ENCODE data around the gene HACD3.
"Not testable (repeated sequence)": the region's sequence is repeated elsewhere in the genome, so short reads cannot be mapped to it uniquely, and the experiment has no call there.

Gene HACD3

GRCh38 chr15:65524226-65524625, 6.0 kb upstream of the HACD3 start:
- Histone ChIP-seq H3K36me3 (ENCODE audit: control insufficient read depth, insufficient read depth, low read length) (no peaks in the 10 kb centered on the region), H3K4me1 (ENCODE audit: control insufficient read depth, insufficient read depth, low read length) (no peaks in the 10 kb centered on the region), H3K9ac (ENCODE audit: low read depth, low read length) (no peak overlapping the region), H3K27ac (ENCODE audit: low read depth, low read length) (no peak overlapping the region), H3K27me3 (ENCODE audit: control insufficient read depth, insufficient read depth, low read length) (no peaks in the 10 kb centered on the region), H3K9me3 (ENCODE audit: control insufficient read depth, insufficient read depth, low read length) (no peaks in the 10 kb centered on the region), H3K4me3 (ENCODE audit: low read depth, low read length) (no peak overlapping the region)

DNA sequence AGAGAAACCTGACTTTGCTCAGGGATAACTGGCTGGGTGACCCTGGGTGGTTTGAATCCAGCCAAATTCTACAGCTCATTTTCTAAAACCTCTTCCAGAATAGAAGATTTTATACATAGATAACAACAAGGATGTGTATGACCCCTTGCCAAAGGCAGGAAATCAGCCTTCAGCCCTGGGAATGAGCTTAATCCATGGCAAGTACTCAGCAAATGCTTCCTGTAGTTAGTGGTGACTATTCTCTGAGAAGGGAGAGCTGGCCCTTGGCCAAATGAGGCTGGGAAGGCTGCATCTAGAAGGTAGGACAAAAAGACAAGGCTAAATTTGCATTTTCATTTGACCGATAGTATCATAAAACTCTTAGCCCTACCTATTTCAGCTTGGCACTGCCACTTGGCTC, 4.6 kb upstream of the HACD3 start:
- Histone ChIP-seq H3K27me3 (ENCODE audit: control insufficient read depth, insufficient read depth, low read length) (no peaks in the 10 kb centered on the region), H3K27ac (ENCODE audit: low read depth, low read length) (no peak overlapping the region), H3K9ac (ENCODE audit: low read depth, low read length) (no peak overlapping the region), H3K4me3 (ENCODE audit: low read depth, low read length) (no peak overlapping the region), H3K4me1 (ENCODE audit: control insufficient read depth, insufficient read depth, low read length) (peaks cover 4% of the 10 kb centered on the region; the same call in 1 of the 2 replicates), H3K36me3 (ENCODE audit: control insufficient read depth, insufficient read depth, low read length) (no peaks in the 10 kb centered on the region), H3K9me3 (ENCODE audit: control insufficient read depth, insufficient read depth, low read length) (no peaks in the 10 kb centered on the region)

DNA sequence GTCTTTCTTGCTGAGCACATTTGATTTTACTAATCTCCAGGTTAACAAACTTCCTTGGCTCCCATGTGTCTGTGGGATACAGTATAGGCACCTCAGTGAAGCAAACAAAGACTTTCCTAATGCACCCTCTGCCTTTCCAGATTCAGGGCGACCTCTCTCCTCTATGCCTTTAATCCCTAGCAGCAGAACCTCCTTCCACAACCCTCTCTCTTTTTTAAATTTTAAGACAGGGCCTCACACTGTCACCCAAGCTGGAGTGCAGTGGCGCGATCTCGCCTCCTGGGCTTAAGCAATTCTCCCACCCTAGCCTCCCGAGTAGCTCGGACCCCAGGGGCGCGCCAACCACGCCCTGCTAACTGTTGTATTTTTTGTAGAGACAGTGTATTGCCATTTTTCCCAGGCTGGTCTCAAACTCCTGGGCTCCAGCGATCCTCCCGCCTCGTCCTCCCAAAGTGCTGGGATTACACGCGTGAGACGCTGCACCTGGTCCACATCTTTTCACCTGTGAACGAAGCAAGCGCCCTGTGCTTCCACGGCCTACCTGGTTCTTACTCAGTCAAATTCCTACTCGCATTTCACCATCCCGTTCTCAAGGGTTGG, 1.7 kb upstream of the HACD3 start:
- Histone ChIP-seq H3K27me3 (ENCODE audit: control insufficient read depth, insufficient read depth, low read length) (no peaks in the 10 kb centered on the region), H3K9me3 (ENCODE audit: control insufficient read depth, insufficient read depth, low read length) (no peaks in the 10 kb centered on the region), H3K36me3 (ENCODE audit: control insufficient read depth, insufficient read depth, low read length) (no peaks in the 10 kb centered on the region), H3K27ac (ENCODE audit: low read depth, low read length) (no peak overlapping the region), H3K4me1 (ENCODE audit: control insufficient read depth, insufficient read depth, low read length) (peaks cover 18% of the 10 kb centered on the region), H3K4me3 (ENCODE audit: low read depth, low read length) (no peak overlapping the region), H3K9ac (ENCODE audit: low read depth, low read length) (no peak overlapping the region)

GRCh38 chr15:65529762-65530317, 423 bp upstream of the HACD3 start:
- Histone ChIP-seq H3K27me3 (ENCODE audit: control insufficient read depth, insufficient read depth, low read length) (no peaks in the 10 kb centered on the region), H3K9ac (ENCODE audit: low read depth, low read length) (peak overlapping the region; percentile 41; the same call in 1 of the 2 replicates), H3K9me3 (ENCODE audit: control insufficient read depth, insufficient read depth, low read length) (no peaks in the 10 kb centered on the region), H3K4me3 (ENCODE audit: low read depth, low read length) (peak overlapping the region; percentile 93), H3K36me3 (ENCODE audit: control insufficient read depth, insufficient read depth, low read length) (peaks cover 8% of the 10 kb centered on the region), H3K27ac (ENCODE audit: low read depth, low read length) (peak overlapping the region; percentile 94), H3K4me1 (ENCODE audit: control insufficient read depth, insufficient read depth, low read length) (peaks cover 18% of the 10 kb centered on the region)

- Histone ChIP-seq H3K27me3 (ENCODE audit: control insufficient read depth, insufficient read depth, low read length) (no peaks in the 10 kb centered on the region), H3K36me3 (ENCODE audit: control insufficient read depth, insufficient read depth, low read length) (peaks cover 11% of the 10 kb centered on the region), H3K9ac (ENCODE audit: low read depth, low read length) (no peak overlapping the region), H3K4me3 (ENCODE audit: low read depth, low read length) (no peak overlapping the region), H3K27ac (ENCODE audit: low read depth, low read length) (peak overlapping the region; percentile 56), H3K4me1 (ENCODE audit: control insufficient read depth, insufficient read depth, low read length) (peaks cover 18% of the 10 kb centered on the region), H3K9me3 (ENCODE audit: control insufficient read depth, insufficient read depth, low read length) (no peaks in the 10 kb centered on the region)
These were observed 2.4 kb downstream of the HACD3 start for GRCh38 chr15:65532738-65533051.

GRCh38 chr15:65533057-65533756, 2.9 kb downstream of the HACD3 start:
- peaks cover 18% of the 10 kb centered on the region for H3K4me1 ChIP-seq (ENCODE audit: control insufficient read depth, insufficient read depth, low read length)

DNA sequence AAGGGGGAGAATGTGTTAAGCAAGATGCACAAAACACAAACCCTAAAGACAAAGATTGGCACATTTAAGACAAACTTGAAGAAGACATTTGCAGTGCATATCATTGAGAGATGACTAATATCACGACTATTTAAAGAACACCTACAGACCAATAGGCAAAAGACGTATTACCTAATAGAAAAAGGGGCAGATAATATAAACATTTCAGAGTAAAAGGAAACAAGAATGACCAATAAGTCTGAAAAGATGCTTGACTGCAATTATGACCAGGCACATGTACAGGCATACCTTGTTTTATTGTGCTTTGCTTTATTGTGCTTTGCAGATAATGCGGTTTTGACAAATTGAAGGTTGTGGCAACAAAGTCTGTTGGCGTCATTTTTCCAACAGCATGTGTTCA, 4.9 kb downstream of the HACD3 start:
- H3K9me3 ChIP-seq (ENCODE audit: control insufficient read depth, insufficient read depth, low read length), result no peaks in the 10 kb centered on the region
- H3K36me3 ChIP-seq (ENCODE audit: control insufficient read depth, insufficient read depth, low read length), result peaks cover 11% of the 10 kb centered on the region
- peaks cover 14% of the 10 kb centered on the region for H3K4me1 ChIP-seq (ENCODE audit: control insufficient read depth, insufficient read depth, low read length)
- H3K4me3 ChIP-seq (ENCODE audit: low read depth, low read length), result no peak overlapping the region
- H3K27ac ChIP-seq (ENCODE audit: low read depth, low read length), result no peak overlapping the region
- H3K9ac ChIP-seq (ENCODE audit: low read depth, low read length), result no peak overlapping the region
- H3K27me3 ChIP-seq (ENCODE audit: control insufficient read depth, insufficient read depth, low read length), result no peaks in the 10 kb centered on the region

More at GRCh38 chr15:65533057-65533756, 2.9 kb downstream of the HACD3 start:
- Histone ChIP-seq H3K27ac (ENCODE audit: low read depth, low read length) (peak overlapping the region; percentile 56), H3K36me3 (ENCODE audit: control insufficient read depth, insufficient read depth, low read length) (peaks cover 11% of the 10 kb centered on the region), H3K4me3 (ENCODE audit: low read depth, low read length) (no peak overlapping the region; the same call in 1 of the 2 replicates), H3K27me3 (ENCODE audit: control insufficient read depth, insufficient read depth, low read length) (no peaks in the 10 kb centered on the region), H3K9ac (ENCODE audit: low read depth, low read length) (no peak overlapping the region), H3K9me3 (ENCODE audit: control insufficient read depth, insufficient read depth, low read length) (no peaks in the 10 kb centered on the region)

DNA sequence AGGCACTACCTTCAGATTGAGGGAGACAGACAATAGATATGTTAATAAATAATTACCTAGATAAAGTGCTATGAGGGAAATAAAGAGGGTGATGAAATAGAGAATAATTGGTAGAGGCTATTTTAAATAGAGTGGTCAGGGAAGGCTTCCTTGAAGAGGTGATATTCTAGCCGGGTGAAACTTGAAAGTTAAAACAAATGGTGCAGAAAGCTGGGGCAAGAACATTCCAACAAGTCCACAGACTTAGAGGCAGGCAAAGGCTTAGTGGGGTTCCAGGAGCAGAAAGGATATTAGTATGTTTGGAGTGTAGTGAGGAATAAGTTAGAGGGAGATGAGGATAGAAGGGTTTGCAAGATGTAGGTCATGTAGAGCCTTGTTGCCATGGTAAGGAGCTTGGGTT, 10.1 kb downstream of the HACD3 start:
- H3K9ac ChIP-seq (ENCODE audit: low read depth, low read length), result no peak overlapping the region
- H3K4me1 ChIP-seq (ENCODE audit: control insufficient read depth, insufficient read depth, low read length), result no peaks in the 10 kb centered on the region
- no peaks in the 10 kb centered on the region; the same call in 1 of the 2 replicates for H3K36me3 ChIP-seq (ENCODE audit: control insufficient read depth, insufficient read depth, low read length)
- H3K27ac ChIP-seq (ENCODE audit: low read depth, low read length), result no peak overlapping the region
- H3K9me3 ChIP-seq (ENCODE audit: control insufficient read depth, insufficient read depth, low read length), result no peaks in the 10 kb centered on the region
- H3K4me3 ChIP-seq (ENCODE audit: low read depth, low read length), result no peak overlapping the region
- no peaks in the 10 kb centered on the region for H3K27me3 ChIP-seq (ENCODE audit: control insufficient read depth, insufficient read depth, low read length)

DNA sequence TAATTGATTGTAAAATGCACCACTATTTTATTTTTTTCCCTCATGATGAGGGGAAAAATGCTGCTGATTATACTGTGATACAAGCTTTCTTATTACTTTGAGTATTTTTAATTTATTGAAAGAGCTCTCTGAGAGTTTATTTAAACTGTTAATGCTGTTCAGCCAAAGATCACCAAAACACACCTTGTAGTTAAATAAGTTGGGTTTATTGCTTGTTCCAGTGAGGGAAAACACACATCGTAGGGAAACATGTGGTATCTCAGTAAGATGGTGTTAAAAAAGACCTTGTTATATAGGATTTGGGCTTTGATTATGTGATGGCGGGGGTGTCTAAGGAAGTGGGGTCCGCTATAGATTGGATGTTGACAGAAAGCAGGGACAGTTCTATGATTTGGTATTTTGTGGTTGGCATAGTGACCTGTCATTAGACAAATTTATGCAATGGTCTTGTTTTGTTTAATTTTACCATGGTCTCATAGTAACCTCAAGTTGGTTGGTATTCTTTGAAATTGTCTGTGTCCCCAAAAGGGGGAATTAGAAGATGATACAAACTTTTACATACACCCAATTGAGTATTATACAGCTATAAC, 11.1 kb downstream of the HACD3 start:
- H3K4me1 ChIP-seq (ENCODE audit: control insufficient read depth, insufficient read depth, low read length), result no peaks in the 10 kb centered on the region
- H3K27ac ChIP-seq (ENCODE audit: low read depth, low read length), result no peak overlapping the region
- H3K9ac ChIP-seq (ENCODE audit: low read depth, low read length), result no peak overlapping the region
- H3K4me3 ChIP-seq (ENCODE audit: low read depth, low read length), result no peak overlapping the region
- H3K9me3 ChIP-seq (ENCODE audit: control insufficient read depth, insufficient read depth, low read length), result no peaks in the 10 kb centered on the region
- H3K27me3 ChIP-seq (ENCODE audit: control insufficient read depth, insufficient read depth, low read length), result no peaks in the 10 kb centered on the region
- H3K36me3 ChIP-seq (ENCODE audit: control insufficient read depth, insufficient read depth, low read length), result no peaks in the 10 kb centered on the region; the same call in 1 of the 2 replicates

- Histone ChIP-seq H3K9me3 (ENCODE audit: control insufficient read depth, insufficient read depth, low read length) (no peaks in the 10 kb centered on the region), H3K4me1 (ENCODE audit: control insufficient read depth, insufficient read depth, low read length) (peaks cover 7% of the 10 kb centered on the region), H3K4me3 (ENCODE audit: low read depth, low read length) (no peak overlapping the region), H3K27me3 (ENCODE audit: control insufficient read depth, insufficient read depth, low read length) (no peaks in the 10 kb centered on the region), H3K9ac (ENCODE audit: low read depth, low read length) (no peak overlapping the region), H3K27ac (ENCODE audit: low read depth, low read length) (no peak overlapping the region), H3K36me3 (ENCODE audit: control insufficient read depth, insufficient read depth, low read length) (no peaks in the 10 kb centered on the region)
These were observed 17.6 kb downstream of the HACD3 start for GRCh38 chr15:65547841-65548240.

DNA sequence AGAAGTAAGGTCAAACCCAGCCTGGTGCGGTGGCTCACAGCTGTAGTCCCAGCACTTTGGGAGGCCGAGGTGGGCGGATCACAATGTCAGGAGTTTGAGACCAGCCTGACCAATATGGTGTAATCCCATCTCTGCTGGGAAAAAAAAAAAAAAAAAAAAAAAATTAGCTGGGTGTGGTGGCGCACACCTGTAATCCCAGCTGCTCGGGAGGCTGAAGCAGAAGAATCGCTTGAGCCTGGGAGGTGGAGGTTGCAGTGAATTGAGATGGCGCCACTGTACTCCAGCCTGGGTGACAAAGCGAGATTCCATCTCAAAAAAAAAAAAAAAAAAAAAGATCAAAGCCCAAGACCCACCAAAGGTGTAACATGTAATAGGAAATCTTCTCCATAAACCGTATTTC, 19.0 kb downstream of the HACD3 start:
- H3K9me3 ChIP-seq (ENCODE audit: control insufficient read depth, insufficient read depth, low read length); H3K4me1 ChIP-seq (ENCODE audit: control insufficient read depth, insufficient read depth, low read length); H3K27ac ChIP-seq (ENCODE audit: low read depth, low read length); H3K27me3 ChIP-seq (ENCODE audit: control insufficient read depth, insufficient read depth, low read length); H3K9ac ChIP-seq (ENCODE audit: low read depth, low read length); H3K4me3 ChIP-seq (ENCODE audit: low read depth, low read length): not testable (repeated sequence)
- peaks cover 12% of the 10 kb centered on the region for H3K36me3 ChIP-seq (ENCODE audit: control insufficient read depth, insufficient read depth, low read length)

Measured in HUES48 (cell line).